Naive thymus-derived CD8-positive, alpha-beta T cell (primary cell): ENCODE measurements around the gene LRRC55. TPM values are rescaled to one million over a fixed set of nuclear protein-coding genes. Genes with fewer than 3 reads are reported as not detected.

ENCODE experiments used
- ATAC-seq, 2 donors: fragments of 150-1000 bp; cut with Tn5 transposase in 1 of 2; sonication (Bioruptor Pico), chemical (Tn5 transposase) in 1 of 2; 1 replicate in 1 of 2; 2 replicates in 1 of 2; pipeline ENCODE4 v1.10.0; 2021; ENCODE audit warnings: mild to moderate bottlenecking in 2 of 2, moderate library complexity in 2 of 2
- POLR2A ChIA-PET: fragments of 350-600 bp; sonication (Branson Sonifier 250); formaldehyde crosslinking; loops from one replicate; lab custom pipeline; 2021; ENCODE audit warnings: antibody characterized with exemption; lab: Charles Lee
- DNase-seq, 10 donors: peaks; one replicate each; pipeline versions ENCODE4 v3.0.0 to v3.0.0-alpha.2; 2020 to 2022
- H3K27ac Mint-ChIP-seq, 10 donors: one replicate each; pipeline ENCODE4 v1.8.0; 2020 to 2022; ENCODE audit warnings: mild to moderate bottlenecking in 10 of 10, mixed read lengths in 10 of 10, moderate library complexity in 4 of 10, inconsistent platforms in 1 of 10
- H3K27me3 Mint-ChIP-seq, 5 donors: one replicate each; pipeline ENCODE4 v1.8.0; 2021 to 2022; ENCODE audit warnings: mixed read lengths in 5 of 5
- H3K36me3 Mint-ChIP-seq, 3 donors: one replicate each; pipeline ENCODE4 v1.8.0; 2020 to 2022; ENCODE audit warnings: mixed read lengths in 3 of 3, mild to moderate bottlenecking in 2 of 3, inconsistent platforms in 1 of 3
- H3K4me1 Mint-ChIP-seq, 4 donors: one replicate each; pipeline ENCODE4 v1.8.0; 2021 to 2022; ENCODE audit warnings: mixed read lengths in 4 of 4
- H3K4me3 Mint-ChIP-seq, 10 donors: one replicate each; pipeline ENCODE4 v1.8.0; 2020 to 2022; ENCODE audit warnings: mild to moderate bottlenecking in 10 of 10, mixed read lengths in 10 of 10, moderate library complexity in 6 of 10, inconsistent platforms in 1 of 10
- H3K9me3 Mint-ChIP-seq, 9 donors: one replicate each; pipeline ENCODE4 v1.8.0; 2020 to 2022; ENCODE audit warnings: mixed read lengths in 9 of 9, mild to moderate bottlenecking in 3 of 9, inconsistent platforms in 1 of 9, moderate library complexity in 1 of 9
- polyA plus RNA-seq, 3 donors: library from polyadenylated mRNA; unstranded; fragments of 300-500 nt; fragmentation: Illumina TruSeq; gene quantifications; one replicate each; pipeline ENCODE4 v1.2.3, GENCODE V29; 2021
- total RNA-seq, 8 experiments: library from RNA in 2 of 8; stranded (reverse) in 2 of 8; gene quantifications; one replicate each; pipeline ENCODE4 v1.2.3 and lab custom pipeline; 2021 to 2026

LRRC55 gene
- total and polyA plus RNA-seq, 5 experiments from 2014 or later = not detected

DNA sequence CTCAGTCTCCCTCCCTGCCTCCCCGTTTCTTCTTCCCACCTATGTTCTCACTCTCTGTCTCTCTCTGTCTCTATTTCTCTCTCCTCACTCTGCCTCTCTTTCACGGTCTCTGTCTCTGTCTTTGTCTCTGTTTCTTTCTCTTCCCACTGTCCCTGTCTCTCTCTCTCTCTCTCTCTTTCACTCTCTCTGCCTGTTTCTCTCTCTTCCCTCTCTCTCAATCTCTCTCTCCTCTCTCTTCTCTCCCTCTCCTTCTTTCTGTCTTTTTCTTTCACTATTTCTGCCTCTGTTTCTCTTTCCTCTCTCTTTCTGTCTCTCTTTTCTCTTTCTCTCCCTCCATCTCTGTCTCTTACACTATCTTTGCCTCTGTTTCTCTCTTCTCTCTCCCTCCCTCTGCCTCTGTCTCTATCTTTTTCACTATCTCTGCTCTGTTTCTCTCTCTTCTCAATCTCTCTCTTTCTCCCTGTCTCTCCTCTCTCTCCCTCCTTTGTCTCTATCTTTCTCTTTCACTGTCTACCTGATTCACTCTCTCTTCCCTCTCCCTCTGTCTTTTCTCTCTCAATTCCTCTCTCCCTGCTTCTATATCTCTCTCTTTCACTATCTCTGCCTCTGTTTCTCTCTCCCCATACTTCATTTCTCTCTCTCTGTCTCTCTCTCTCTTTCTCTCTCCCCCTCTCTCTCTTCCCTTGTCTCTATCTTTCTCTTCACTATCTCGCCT lies 49.9 kb downstream of the LRRC55 start:
- POLR2A ChIA-PET = no interaction called here
- Mint-ChIP-seq H3K4me1 (peaks cover 3 to 15% (median 6%) of the 10 kb centered on the region in 4 donors), H3K27me3 (peaks cover 44 to 67% (median 65%) of the 10 kb centered on the region in 5 donors), H3K27ac (peak overlapping the region in 1 of 10 donors; percentile 24), H3K9me3 (no peaks in the 10 kb centered on the region), H3K36me3 (no peaks in the 10 kb centered on the region), H3K4me3 (no peak overlapping the region)
- no peak for DNase-seq
- ATAC-seq = no peak

DNA sequence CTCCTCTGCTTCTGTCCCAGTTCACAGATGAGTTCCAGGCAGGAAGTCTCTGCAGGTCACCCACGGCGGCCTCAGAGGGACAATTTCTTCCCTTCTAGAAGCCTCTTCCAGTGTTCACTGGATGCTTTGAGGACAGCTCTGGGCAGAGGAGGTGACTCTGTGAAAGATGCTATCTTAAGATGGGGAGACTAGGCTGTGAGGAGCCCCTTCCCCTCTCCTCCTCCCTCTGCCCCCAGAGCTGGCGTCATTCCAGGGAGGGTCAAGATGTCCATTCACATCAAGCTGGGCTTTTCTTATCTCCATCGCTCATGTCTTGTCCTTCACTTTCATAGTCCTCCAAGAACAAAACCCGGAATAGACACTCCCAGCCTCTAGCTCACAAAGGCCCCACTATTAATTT lies 51.9 kb downstream of the LRRC55 start:
- DNase-seq (no peak), ATAC-seq (no peak)
- Mint-ChIP-seq H3K9me3 (no peaks in the 10 kb centered on the region), H3K27ac (no peak overlapping the region), H3K36me3 (no peaks in the 10 kb centered on the region), H3K4me3 (no peak overlapping the region), H3K4me1 (peaks cover 8 to 20% (median 15%) of the 10 kb centered on the region in 4 donors), H3K27me3 (peaks cover 45 to 82% (median 75%) of the 10 kb centered on the region in 5 donors)
- POLR2A ChIA-PET = no interaction called here

DNA sequence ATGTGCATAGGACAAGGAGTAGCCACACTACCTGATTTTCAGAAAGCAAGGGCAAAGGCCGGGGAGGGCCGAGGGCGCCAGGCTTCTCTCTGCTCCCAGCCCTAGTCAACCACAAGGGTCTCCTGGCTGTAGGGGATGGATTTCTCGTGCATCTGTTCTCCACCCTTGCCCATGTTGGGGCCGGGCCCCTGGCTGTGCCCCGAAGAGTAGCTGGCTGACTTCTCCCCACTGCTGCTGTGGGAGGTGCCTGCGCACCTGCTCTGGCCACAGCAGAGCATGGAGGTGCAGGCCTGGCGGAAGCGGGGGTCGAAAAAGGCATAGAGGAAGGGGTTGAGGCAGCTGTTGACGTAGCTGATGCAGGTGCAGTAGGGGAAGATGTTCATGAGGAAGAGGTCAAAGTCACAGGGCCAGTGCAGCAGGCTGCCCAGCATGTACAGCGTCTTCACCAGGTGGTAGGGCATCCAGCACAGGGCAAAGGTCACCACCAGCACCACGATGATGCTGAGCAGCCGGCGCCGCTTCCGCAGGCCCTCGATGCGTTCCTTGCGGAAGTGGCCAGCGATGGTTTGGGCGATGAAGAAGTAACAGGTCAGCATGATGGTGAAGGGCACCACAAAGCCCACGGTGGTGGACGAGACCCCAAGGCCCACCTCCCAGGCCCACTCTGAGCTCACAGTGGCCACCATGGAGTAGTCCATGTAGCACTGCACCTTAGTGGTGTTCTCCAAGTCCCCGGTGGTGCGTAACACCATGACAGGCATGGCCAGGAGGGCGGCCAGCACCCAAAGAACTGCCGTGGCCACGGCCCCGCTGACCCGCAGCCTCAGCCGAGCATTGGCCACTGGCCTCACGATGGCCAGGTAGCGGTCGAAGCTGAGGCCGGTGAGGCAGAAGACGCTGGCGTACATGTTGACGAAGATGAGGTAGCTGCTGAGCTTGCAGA lies 54.3 kb downstream of the LRRC55 start:
- peaks cover 42 to 97% (median 68%) of the 10 kb centered on the region in 5 donors for H3K27me3 Mint-ChIP-seq
- H3K4me1 Mint-ChIP-seq = peaks cover 8 to 20% (median 15%) of the 10 kb centered on the region in 4 donors
- no peak overlapping the region for H3K4me3 Mint-ChIP-seq
- POLR2A ChIA-PET = no interaction called here
- no peaks in the 10 kb centered on the region for H3K36me3 Mint-ChIP-seq
- DNase-seq (no peak), ATAC-seq (no peak)
- H3K9me3 Mint-ChIP-seq = no peaks in the 10 kb centered on the region
- H3K27ac Mint-ChIP-seq = peak overlapping the region in 1 of 10 donors; percentile 57

DNA sequence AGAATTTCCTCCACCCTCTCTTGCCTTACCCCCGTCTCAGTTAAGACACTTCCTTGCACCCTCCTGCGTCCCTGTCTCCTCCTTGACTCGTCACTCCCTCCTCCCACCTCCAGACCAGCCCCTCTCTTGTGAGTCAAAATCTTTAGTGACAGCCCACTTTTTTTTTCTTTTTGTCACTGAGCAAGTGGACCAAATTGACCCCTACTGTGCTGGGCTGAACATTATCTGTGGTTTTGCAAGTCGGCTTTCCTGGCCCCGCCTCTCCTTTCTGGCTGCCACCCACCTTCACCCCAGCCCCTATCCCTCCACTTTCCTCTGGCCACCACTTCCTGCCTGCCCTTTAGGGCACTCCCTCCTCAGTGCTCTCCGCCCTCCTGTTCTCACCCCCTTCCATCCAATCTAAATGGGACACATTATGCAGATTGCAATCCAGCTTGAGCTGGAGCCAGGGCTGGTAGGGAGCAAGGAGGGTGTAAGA lies 55.5 kb downstream of the LRRC55 start, which contains the start of gene APLNR:
Gene APLNR (minus strand): TSS at position 47 of the 478 bp plus-strand sequence. CDS start 246 bp downstream, outside the sequence.
- Mint-ChIP-seq H3K4me1 (peaks cover 6 to 12% (median 10%) of the 10 kb centered on the region in 4 donors), H3K4me3 (peak within 1 kb of the TSS in 2 of 10 donors; percentile 24 to 69), H3K9me3 (no peaks in the 10 kb centered on the region), H3K36me3 (no peaks in the 10 kb centered on the region), H3K27ac (no peak within 1 kb of the TSS), H3K27me3 (peaks cover 32 to 96% (median 60%) of the 10 kb centered on the region in 5 donors)
- POLR2A ChIA-PET = no interaction called here
- DNase-seq = no peak
- no peak for ATAC-seq

DNA sequence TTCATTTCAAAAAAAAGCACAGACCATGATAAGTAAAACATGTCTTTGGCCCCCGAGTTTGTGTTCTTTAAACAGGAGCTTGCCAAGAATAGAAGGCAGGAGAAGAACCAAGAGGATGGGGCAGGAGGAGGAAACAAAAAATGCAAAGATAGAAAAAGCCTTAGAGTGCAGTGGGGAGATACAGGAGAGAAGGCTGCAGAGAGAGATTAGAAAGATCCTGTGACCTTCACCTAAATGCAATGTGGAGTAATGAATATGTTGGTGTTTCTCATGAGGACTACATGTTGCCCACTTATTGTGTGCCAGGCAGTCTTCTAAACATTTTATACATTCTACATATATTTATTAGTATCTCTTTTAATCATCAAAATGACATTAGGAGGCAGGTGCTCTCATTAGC lies 57.6 kb downstream of the LRRC55 start:
- Mint-ChIP-seq H3K27me3 (peaks cover 21 to 86% (median 42%) of the 10 kb centered on the region in 5 donors), H3K9me3 (no peaks in the 10 kb centered on the region), H3K4me3 (no peak overlapping the region), H3K27ac (no peak overlapping the region), H3K4me1 (peaks cover 6 to 12% (median 9%) of the 10 kb centered on the region in 4 donors), H3K36me3 (no peaks in the 10 kb centered on the region)
- POLR2A ChIA-PET = no interaction called here
- ATAC-seq (no peak), DNase-seq (no peak)

DNA sequence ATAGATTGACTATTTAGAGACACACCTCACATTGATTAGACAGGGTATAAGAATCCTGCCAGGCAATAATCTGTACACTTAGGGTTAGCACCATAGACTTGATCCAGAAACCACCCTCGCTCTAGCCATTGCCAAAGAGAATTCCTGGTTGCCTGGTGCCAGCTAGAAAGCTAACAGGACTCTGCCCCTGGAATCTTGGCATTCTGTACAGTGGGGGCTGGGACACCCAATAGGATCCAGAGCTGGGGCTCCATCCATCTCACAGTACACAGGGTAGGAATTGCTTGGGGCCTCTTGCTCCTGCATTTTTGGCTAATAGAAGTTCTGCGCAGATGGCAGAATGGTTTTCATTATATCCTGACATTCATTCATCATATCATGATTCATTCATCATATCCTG lies 58.3 kb downstream of the LRRC55 start:
- POLR2A ChIA-PET = no interaction called here
- DNase-seq (no peak), ATAC-seq (no peak)
- no peak overlapping the region for H3K27ac Mint-ChIP-seq
- H3K27me3 Mint-ChIP-seq = peaks cover 15 to 80% (median 35%) of the 10 kb centered on the region in 5 donors
- no peak overlapping the region for H3K4me3 Mint-ChIP-seq
- H3K9me3 Mint-ChIP-seq = no peaks in the 10 kb centered on the region
- peaks cover 12 to 19% (median 14%) of the 10 kb centered on the region in 4 donors for H3K4me1 Mint-ChIP-seq
- H3K36me3 Mint-ChIP-seq = no peaks in the 10 kb centered on the region

GRCh38 chr11:57240757-57241156 lies 59.0 kb downstream of the LRRC55 start:
- peaks cover 10 to 72% (median 28%) of the 10 kb centered on the region in 5 donors for H3K27me3 Mint-ChIP-seq
- H3K4me1 Mint-ChIP-seq = peaks cover 14 to 25% (median 18%) of the 10 kb centered on the region in 4 donors
- ATAC-seq (no peak), DNase-seq (no peak)
- no peaks in the 10 kb centered on the region for H3K9me3 Mint-ChIP-seq
- H3K4me3 Mint-ChIP-seq = no peak overlapping the region
- no peaks in the 10 kb centered on the region for H3K36me3 Mint-ChIP-seq
- H3K27ac Mint-ChIP-seq = no peak overlapping the region
- POLR2A ChIA-PET = no interaction called here

Other genes with a start within 250 kb of the LRRC55 start
- gene OR5AK2, start 193.0 kb upstream of the LRRC55 start, total RNA-seq = not detected
- gene OR5AK2, start 193.0 kb upstream of the LRRC55 start, polyA plus RNA-seq = not detected
- gene APLNR, start 55.3 kb downstream of the LRRC55 start, total RNA-seq = not detected
- not detected for gene APLNR, start 55.3 kb downstream of the LRRC55 start, polyA plus RNA-seq
- 10 to 100 TPM; 18.8 to 20.9 TPM for gene TNKS1BP1, start 143.0 kb downstream of the LRRC55 start, total RNA-seq
- 1 to 10 TPM in 2 of 3 donors, under 1 TPM in 1; 0.97 to 6.7 (median 2.5) TPM for gene TNKS1BP1, start 143.0 kb downstream of the LRRC55 start, polyA plus RNA-seq
- gene SSRP1, start 153.9 kb downstream of the LRRC55 start, total RNA-seq = 10 to 100 TPM; 72.7 to 74.5 TPM
- 10 to 100 TPM; 35.9 to 41.0 (median 38.0) TPM for gene SSRP1, start 153.9 kb downstream of the LRRC55 start, polyA plus RNA-seq
- not detected for gene P2RX3, start 156.4 kb downstream of the LRRC55 start, total RNA-seq
- not detected for gene P2RX3, start 156.4 kb downstream of the LRRC55 start, polyA plus RNA-seq
- not detected for gene PRG3, start 199.2 kb downstream of the LRRC55 start, total RNA-seq
- not detected for gene PRG3, start 199.2 kb downstream of the LRRC55 start, polyA plus RNA-seq
- gene PRG2, start 208.7 kb downstream of the LRRC55 start, total RNA-seq = not detected
- gene PRG2, start 208.7 kb downstream of the LRRC55 start, polyA plus RNA-seq = not detected
- gene SLC43A3, start 245.2 kb downstream of the LRRC55 start, total RNA-seq = 10 to 100 TPM; 14.5 to 17.4 TPM
- gene SLC43A3, start 245.2 kb downstream of the LRRC55 start, polyA plus RNA-seq = 10 to 100 TPM; 11.4 to 13.7 (median 11.5) TPM